Skeletal muscle cell (primary cell): ENCODE results near the gene C11orf71.

Experiments
- DNase-seq: peaks from one replicate; pipeline ENCODE4 v3.0.0-alpha.2; 2010; ENCODE audit warnings: low read depth
- H3K4me3 ChIP-seq: 2 replicates; pipeline ENCODE4 v1.5.1; 2011; ENCODE audit warnings: low read depth, mild to moderate bottlenecking, control low read depth, low read length, moderate library complexity

Gene C11orf71

GRCh38 chr11:114401311-114401710 lies 1.0 kb upstream of the C11orf71 start:
- DNase-seq = no peak
- H3K4me3 ChIP-seq = peak overlapping the region; percentile 68

GRCh38 chr11:114400915-114401223 lies 558 bp upstream of the C11orf71 start:
- H3K4me3 ChIP-seq = peak overlapping the region; percentile 68
- no peak for DNase-seq

GRCh38 chr11:114399490-114400215 lies 658 bp downstream of the C11orf71 start:
- peak overlapping the region; percentile 68 for H3K4me3 ChIP-seq
- no peak for DNase-seq

- DNase-seq = no peak
- no peak overlapping the region for H3K4me3 ChIP-seq
Measured at GRCh38 chr11:114398303-114398920, 1.9 kb downstream of the C11orf71 start.

GRCh38 chr11:114397349-114397982 lies 2.8 kb downstream of the C11orf71 start:
- DNase-seq = no peak
- no peak overlapping the region for H3K4me3 ChIP-seq

- DNase-seq = no peak
- no peak overlapping the region for H3K4me3 ChIP-seq
Measured at GRCh38 chr11:114396916-114397315, 3.4 kb downstream of the C11orf71 start.

GRCh38 chr11:114395736-114396135 lies 4.6 kb downstream of the C11orf71 start:
- DNase-seq = no peak
- H3K4me3 ChIP-seq = no peak overlapping the region

- DNase-seq = no peak
- no peak overlapping the region for H3K4me3 ChIP-seq
Measured at GRCh38 chr11:114392735-114393667, 7.3 kb downstream of the C11orf71 start.

- no peak for DNase-seq
Measured at GRCh38 chr11:114386545-114386944, 13.8 kb downstream of the C11orf71 start.

GRCh38 chr11:114386131-114386530 lies 14.2 kb downstream of the C11orf71 start:
- no peak for DNase-seq
- no peak overlapping the region for H3K4me3 ChIP-seq

More at GRCh38 chr11:114386545-114386944, 13.8 kb downstream of the C11orf71 start:
- no peak overlapping the region for H3K4me3 ChIP-seq

- H3K4me3 ChIP-seq = no peak overlapping the region
- no peak for DNase-seq
Measured at GRCh38 chr11:114384487-114384886, 15.8 kb downstream of the C11orf71 start.

- no peak overlapping the region for H3K4me3 ChIP-seq
- no peak for DNase-seq
Measured at GRCh38 chr11:114382509-114382908, 17.8 kb downstream of the C11orf71 start.

GRCh38 chr11:114379394-114380069 lies 20.8 kb downstream of the C11orf71 start:
- no peak for DNase-seq
- no peak overlapping the region for H3K4me3 ChIP-seq

- peak; percentile 62 for DNase-seq
Measured at GRCh38 chr11:114377612-114378267, 22.6 kb downstream of the C11orf71 start.

GRCh38 chr11:114375052-114375451 lies 25.3 kb downstream of the C11orf71 start:
- no peak for DNase-seq
- no peak overlapping the region for H3K4me3 ChIP-seq

More at GRCh38 chr11:114377612-114378267, 22.6 kb downstream of the C11orf71 start:
- H3K4me3 ChIP-seq = no peak overlapping the region

GRCh38 chr11:114368918-114369680 lies 31.2 kb downstream of the C11orf71 start:
- H3K4me3 ChIP-seq = no peak overlapping the region
- no peak for DNase-seq

- no peak for DNase-seq
- H3K4me3 ChIP-seq = no peak overlapping the region
Measured at GRCh38 chr11:114367244-114367957, 32.9 kb downstream of the C11orf71 start.
